GM12878 (cell line): ENCODE measurements around the gene BCAS3. TPM values are rescaled to one million over a fixed set of nuclear protein-coding genes. Genes with fewer than 3 reads are reported as not detected.

Experiments used
- ATAC-seq: fragments of 200-7000 bp; cut with Tn5 transposase; 3 replicates; pipeline ENCODE4 v1.9.1; 2020; ENCODE audit warnings: mild to moderate bottlenecking, moderate library complexity
- BruUV-seq: library from RNA; stranded (reverse); fragments of 400-500 nt; replicated peaks from 2 replicates; lab custom pipeline; 2021; lab: Mats Ljungman, UMichigan
- CTCF ChIA-PET: fragments of 300-600 bp; sonication (Branson Sonifier 250); formaldehyde crosslinking; extraction: SDS; loops from one replicate; lab custom pipeline; 2021; ENCODE audit warnings: inconsistent platforms; lab: Yijun Ruan, JAX
- POLR2A ChIA-PET: fragments of 350-600 bp; formaldehyde crosslinking; extraction: SDS; loops from one replicate; lab custom pipeline; 2021; ENCODE audit warnings: inconsistent platforms; lab: Charles Lee
- RAD21 ChIA-PET: fragments of 300-600 bp; sonication (Branson Sonifier 250); formaldehyde crosslinking; loops from one replicate; lab custom pipeline; 2023; ENCODE audit warnings: antibody characterized with exemption; ENCODE audit not compliant: unreplicated experiment; lab: Charles Lee
- SMC1A ChIA-PET: fragments of 300-600 bp; sonication (Branson Sonifier 250); formaldehyde crosslinking; loops from one replicate; lab custom pipeline; 2023; ENCODE audit not compliant: unreplicated experiment, uncharacterized antibody; lab: Charles Lee
- DNase-seq: peaks from one replicate; pipeline ENCODE4 v3.0.0-alpha.2; 2011; ENCODE audit warnings: low read depth, low spot score
- FAIRE-seq: peaks from 3 replicates; lab custom pipeline; 2011; peaks lifted over from hg19 to GRCh38; lab: Jason Lieb, UNC
- H2AFZ ChIP-seq: 2 replicates; pipeline ENCODE4 v1.6.0; 2011; ENCODE audit warnings: low read depth, low read length, control low read depth; ENCODE audit not compliant: control insufficient read depth
- H3K27ac ChIP-seq: 2 replicates; pipeline ENCODE4 v1.5.1; 2011; ENCODE audit warnings: control low read depth; ENCODE audit not compliant: control insufficient read depth, insufficient read depth
- H3K27me3 ChIP-seq, 2 experiments: replicated peaks in 1 of 2; 2 replicates each; pipeline versions ENCODE4 v1.6.0 to v1.6.1; 2011; ENCODE audit warnings: low read length in 1 of 2; ENCODE audit not compliant: control insufficient read depth in 2 of 2, insufficient read depth in 2 of 2
- H3K36me3 ChIP-seq, 2 experiments: 2 replicates each; pipeline ENCODE4 v1.5.1; 2011; ENCODE audit warnings: low read length in 1 of 2; ENCODE audit not compliant: control insufficient read depth in 2 of 2, insufficient read depth in 2 of 2
- H3K4me1 ChIP-seq: 2 replicates; pipeline ENCODE4 v1.6.1; 2011; ENCODE audit warnings: mild to moderate bottlenecking, low read length, moderate library complexity, mixed read lengths; ENCODE audit not compliant: control insufficient read depth, insufficient read depth
- H3K4me2 ChIP-seq: 2 replicates; pipeline ENCODE4 v1.6.0; 2011; ENCODE audit warnings: control low read depth; ENCODE audit not compliant: control insufficient read depth, insufficient read depth
- H3K4me3 ChIP-seq: fragments of 200-600 bp; sonication (generic); 2 replicates; pipeline ENCODE4 v1.5.1; 2016
- H3K79me2 ChIP-seq: 2 replicates; pipeline ENCODE4 v1.6.0; 2011; ENCODE audit warnings: low read length; ENCODE audit not compliant: control insufficient read depth, insufficient read depth
- H3K9ac ChIP-seq: 2 replicates; pipeline ENCODE4 v1.8.0; 2011; ENCODE audit warnings: low read length, control low read depth, mixed read lengths; ENCODE audit not compliant: control insufficient read depth, insufficient read depth
- H3K9me3 ChIP-seq: replicated peaks from 3 replicates; pipeline ENCODE4 v1.5.1; 2011; ENCODE audit warnings: mild to moderate bottlenecking, low read length; ENCODE audit not compliant: control insufficient read depth, insufficient read depth
- H4K20me1 ChIP-seq: 2 replicates; pipeline ENCODE4 v1.6.0; 2011; ENCODE audit not compliant: control insufficient read depth, insufficient read depth
- CBFB ChIP-seq: IDR thresholded peaks from 2 replicates; pipeline ENCODE4 v1.6.1; 2016; ENCODE audit warnings: antibody characterized with exemption, low read depth
- EZH2 ChIP-seq: IDR thresholded peaks from 2 replicates; pipeline ENCODE4 v1.6.1; 2012; ENCODE audit warnings: low read depth, mild to moderate bottlenecking, control low read depth, inconsistent platforms, low read length, borderline replicate concordance; ENCODE audit not compliant: control insufficient read depth
- MXI1 ChIP-seq: fragments of 150-350 bp; IDR thresholded peaks from 2 replicates; pipeline ENCODE4 v1.6.1; 2011; ENCODE audit warnings: low read depth, mild to moderate bottlenecking, inconsistent platforms, low read length, improper control_type of control experiment
- NFXL1 ChIP-seq: fragments of 450-650 bp; IDR thresholded peaks from 2 replicates; pipeline ENCODE4 v1.6.1; 2017; ENCODE audit warnings: antibody characterized with exemption, mild to moderate bottlenecking, borderline replicate concordance
- PBX3 ChIP-seq: IDR thresholded peaks from 2 replicates; pipeline ENCODE4 v1.6.1; 2011; ENCODE audit warnings: mild to moderate bottlenecking, low read depth, low read length, moderate library complexity; ENCODE audit not compliant: insufficient replicate concordance
- ZBTB40 ChIP-seq: fragments of 450-650 bp; IDR thresholded peaks from 2 replicates; pipeline ENCODE4 v1.6.1; 2016; ENCODE audit warnings: mild to moderate bottlenecking, moderate library complexity, borderline replicate concordance
- WGBS: methylation state at CpG from one replicate; pipeline ENCODE4 v1.1.6; 2016; ENCODE audit warnings: low lambda C conversion rate; ENCODE audit not compliant: insufficient replicate concordance, insufficient coverage; ENCODE audit errors: missing lambda C conversion rate; 5-methylcytosine and 5-hydroxymethylcytosine counted together
- in situ Hi-C: fragments of 300-500 bp; cut with MboI; formaldehyde crosslinking; loops from 9 replicates; pipeline ENCODE4 v1.14.3; 2018; ENCODE audit warnings: mixed read lengths
- intact Hi-C: fragments of 100-400 bp; cut with micrococcal nuclease; formaldehyde crosslinking; loops from one replicate; pipeline ENCODE4 v1.14.2; 2022; ENCODE audit not compliant: unreplicated experiment
- polyA plus RNA-seq, 11 experiments: library from polyadenylated mRNA; depleted of rRNA in 4 of 11; unstranded in 6 of 11; stranded (reverse) in 5 of 11; fragments of >200 nt; fragmentation: Nextera tagmentation in 4 of 11; fragmentation: Illumina TruSeq in 1 of 11; extraction: Ambion mirVana in 4 of 11; extraction: Trizol in 1 of 11; gene quantifications; 1 replicate in 1 of 11; 2 replicates in 10 of 11; pipeline versions ENCODE4 v1.2.1 to v1.2.3, GENCODE V29; 2011 to 2016; ENCODE audit warnings: inconsistent platforms in 2 of 11, missing spikeins in 2 of 11, low read depth in 1 of 11
- total RNA-seq, 4 experiments: library from RNA; depleted of rRNA in 3 of 4; stranded (reverse); fragments of >200 nt in 3 of 4; fragmentation: Illumina TruSeq in 1 of 4; extraction: Trizol in 1 of 4; gene quantifications; 2 replicates each; pipeline versions ENCODE4 v1.2.1 to v1.2.3, GENCODE V29; 2013 to 2021
- TF ChIP-seq, protein P1 (sequence below): fragments of 450-650 bp; IDR thresholded peaks from 2 replicates; pipeline ENCODE4 v1.6.1; 2017; ENCODE audit warnings: mild to moderate bottlenecking, low read depth, inconsistent platforms; ENCODE audit not compliant: poor library complexity, severe bottlenecking

The BCAS3 gene
- total and polyA plus RNA-seq, 10 of the 15 experiments (the other 5 are each of a cell fraction or from before 2014, with no cell fraction given) = 2.1 to 11.0 (median 6.6) TPM

DNA sequence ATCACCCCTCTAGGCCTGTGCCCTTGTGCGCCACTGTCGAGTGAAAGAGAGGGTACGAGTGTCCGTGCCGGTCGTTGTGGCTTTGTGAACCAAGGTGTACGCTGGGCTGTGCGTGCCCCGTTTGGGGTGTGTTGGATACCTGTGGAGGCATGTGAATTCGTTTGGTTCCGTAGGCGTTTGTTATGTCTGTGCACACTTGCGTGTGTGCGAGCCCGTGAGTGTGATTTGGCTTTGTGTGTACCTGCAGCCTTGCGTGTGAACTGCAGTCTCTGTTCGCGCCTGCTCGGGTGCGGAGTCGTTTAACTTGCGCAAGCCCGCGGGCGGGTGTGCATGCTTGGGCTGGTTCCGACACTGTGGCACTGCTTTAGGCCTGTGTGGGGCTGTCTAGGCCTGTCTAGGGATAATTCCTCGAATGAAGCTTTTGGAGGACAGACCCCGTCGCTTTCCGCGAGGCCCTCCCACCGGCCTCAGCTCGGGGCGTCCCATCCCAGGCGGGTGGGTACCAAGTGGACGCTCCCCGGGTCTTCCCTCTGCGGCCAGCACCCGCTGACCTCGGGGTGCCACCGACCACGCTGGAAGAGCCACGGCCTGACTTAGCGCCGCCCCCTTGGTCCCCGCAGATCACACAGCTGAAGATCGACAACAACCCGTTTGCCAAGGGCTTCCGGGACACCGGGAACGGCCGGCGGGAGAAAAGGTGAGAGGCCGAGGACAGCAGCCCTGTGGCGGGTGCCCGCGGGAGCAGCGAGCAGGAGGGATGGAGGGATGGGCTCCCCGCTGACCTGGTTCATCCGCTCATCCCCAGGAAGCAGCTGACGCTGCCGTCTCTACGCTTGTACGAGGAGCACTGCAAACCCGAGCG is 726.4 kb downstream of the BCAS3 start:
- H3K79me2 ChIP-seq = no peaks in the 10 kb centered on the region
- RAD21 ChIA-PET = no interaction called here
- WGBS = 46% methylated on average over 66 of the region's 66 CpGs
- ATAC-seq (no peak), DNase-seq (no peak), FAIRE-seq (no peak)
- CTCF ChIA-PET = interaction anchor here (1.0 kb wide), 1 partner anchor 8 kb away, joined by 3 read pairs; no protein-coding TSS in a partner anchor
- no peaks in the 10 kb centered on the region for H4K20me1 ChIP-seq
- SMC1A ChIA-PET = no interaction called here
- H3K4me2 ChIP-seq = no peak overlapping the region
- POLR2A ChIA-PET = no interaction called here
- no peak overlapping the region for H3K9ac ChIP-seq
- H3K36me3 ChIP-seq = no peaks in the 10 kb centered on the region; a peak in 1 of 4 replicates
- H3K9me3 ChIP-seq = no peaks in the 10 kb centered on the region
- H3K4me3 ChIP-seq = no peak overlapping the region
- H3K27me3 ChIP-seq = peaks cover 38 to 45% of the 10 kb centered on the region in 2 experiments
- TF ChIP-seq CBFB = no peak
- TF ChIP-seq NFXL1 = peak; percentile 40
- TF ChIP-seq EZH2 = 0 out of 2 replicates have a peak, but pooled peaks have one; percentile 7
- no peak for TF ChIP-seq PBX3
- TF ChIP-seq, all 136 proteins: peak for 2
- no TSS peak for BruUV-seq
- in situ Hi-C loops = no loop called here
- Histone ChIP-seq H2AFZ (no peak overlapping the region), H3K27ac (no peak overlapping the region), H3K4me1 (no peaks in the 10 kb centered on the region)
- intact Hi-C loops = no loop called here

DNA sequence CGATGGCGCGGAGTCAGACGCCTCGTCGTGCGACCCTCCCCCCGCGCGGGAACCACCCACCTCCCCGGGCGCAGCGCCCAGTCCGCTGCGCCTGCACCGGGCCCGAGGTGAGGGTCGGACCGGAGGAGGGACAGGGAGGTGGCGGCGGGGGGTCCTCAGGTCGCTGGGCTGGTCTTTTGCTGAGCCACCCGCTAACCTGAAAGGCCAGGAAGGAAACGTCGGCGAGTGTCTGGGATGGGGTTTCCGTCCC is 726.9 kb downstream of the BCAS3 start:
- Histone ChIP-seq H3K27ac (no peak overlapping the region), H3K27me3 (peaks cover 38 to 45% of the 10 kb centered on the region in 2 experiments), H3K9ac (no peak overlapping the region), H3K36me3 (no peaks in the 10 kb centered on the region), H2AFZ (no peak overlapping the region), H3K4me1 (no peaks in the 10 kb centered on the region), H3K79me2 (no peaks in the 10 kb centered on the region), H4K20me1 (no peaks in the 10 kb centered on the region), H3K4me3 (no peak overlapping the region), H3K9me3 (no peaks in the 10 kb centered on the region), H3K4me2 (no peak overlapping the region)
- intact Hi-C loops = no loop called here
- POLR2A ChIA-PET = no interaction called here
- BruUV-seq = no TSS peak
- ATAC-seq = no peak
- in situ Hi-C loops = no loop called here
- SMC1A ChIA-PET = no interaction called here
- no peak for DNase-seq
- CTCF ChIA-PET = no interaction called here
- 44% methylated on average over 12 of the region's 27 CpGs for whole genome bisulfite sequencing
- no peak for FAIRE-seq
- RAD21 ChIA-PET = no interaction called here
- TF ChIP-seq, protein P1, sequence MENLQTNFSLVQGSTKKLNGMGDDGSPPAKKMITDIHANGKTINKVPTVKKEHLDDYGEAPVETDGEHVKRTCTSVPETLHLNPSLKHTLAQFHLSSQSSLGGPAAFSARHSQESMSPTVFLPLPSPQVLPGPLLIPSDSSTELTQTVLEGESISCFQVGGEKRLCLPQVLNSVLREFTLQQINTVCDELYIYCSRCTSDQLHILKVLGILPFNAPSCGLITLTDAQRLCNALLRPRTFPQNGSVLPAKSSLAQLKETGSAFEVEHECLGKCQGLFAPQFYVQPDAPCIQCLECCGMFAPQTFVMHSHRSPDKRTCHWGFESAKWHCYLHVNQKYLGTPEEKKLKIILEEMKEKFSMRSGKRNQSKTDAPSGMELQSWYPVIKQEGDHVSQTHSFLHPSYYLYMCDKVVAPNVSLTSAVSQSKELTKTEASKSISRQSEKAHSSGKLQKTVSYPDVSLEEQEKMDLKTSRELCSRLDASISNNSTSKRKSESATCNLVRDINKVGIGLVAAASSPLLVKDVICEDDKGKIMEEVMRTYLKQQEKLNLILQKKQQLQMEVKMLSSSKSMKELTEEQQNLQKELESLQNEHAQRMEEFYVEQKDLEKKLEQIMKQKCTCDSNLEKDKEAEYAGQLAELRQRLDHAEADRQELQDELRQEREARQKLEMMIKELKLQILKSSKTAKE = no peak
- TF ChIP-seq ZBTB40 = no peak
- TF ChIP-seq MXI1 = no peak
